Measurements from ENCODE around the gene ZPBP.

DNA sequence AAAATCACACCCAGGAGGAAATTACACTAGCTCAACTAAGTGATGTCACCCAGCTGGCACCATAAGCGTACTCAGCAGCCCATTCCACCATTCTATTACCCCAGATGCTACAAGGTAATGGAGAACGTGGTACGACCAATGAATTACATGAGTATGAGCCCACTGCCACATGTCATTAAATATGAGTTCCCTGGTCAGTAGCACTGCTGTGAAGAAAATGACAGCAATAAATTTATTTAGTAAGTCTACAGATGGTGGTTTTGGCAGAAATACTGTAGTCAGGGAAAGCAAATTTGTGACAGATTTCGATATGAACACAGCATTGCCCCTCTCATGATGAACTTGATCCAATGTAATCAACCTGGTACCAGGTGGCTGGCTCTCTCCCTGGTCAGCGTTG is 165.4 kb downstream of the ZPBP start:
- TF ChIP-seq, protein P1, sequence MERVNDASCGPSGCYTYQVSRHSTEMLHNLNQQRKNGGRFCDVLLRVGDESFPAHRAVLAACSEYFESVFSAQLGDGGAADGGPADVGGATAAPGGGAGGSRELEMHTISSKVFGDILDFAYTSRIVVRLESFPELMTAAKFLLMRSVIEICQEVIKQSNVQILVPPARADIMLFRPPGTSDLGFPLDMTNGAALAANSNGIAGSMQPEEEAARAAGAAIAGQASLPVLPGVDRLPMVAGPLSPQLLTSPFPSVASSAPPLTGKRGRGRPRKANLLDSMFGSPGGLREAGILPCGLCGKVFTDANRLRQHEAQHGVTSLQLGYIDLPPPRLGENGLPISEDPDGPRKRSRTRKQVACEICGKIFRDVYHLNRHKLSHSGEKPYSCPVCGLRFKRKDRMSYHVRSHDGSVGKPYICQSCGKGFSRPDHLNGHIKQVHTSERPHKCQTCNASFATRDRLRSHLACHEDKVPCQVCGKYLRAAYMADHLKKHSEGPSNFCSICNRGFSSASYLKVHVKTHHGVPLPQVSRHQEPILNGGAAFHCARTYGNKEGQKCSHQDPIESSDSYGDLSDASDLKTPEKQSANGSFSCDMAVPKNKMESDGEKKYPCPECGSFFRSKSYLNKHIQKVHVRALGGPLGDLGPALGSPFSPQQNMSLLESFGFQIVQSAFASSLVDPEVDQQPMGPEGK (CRISPR knock-in tag; IDR thresholded peaks at IDR 0.05; ENCODE audit: borderline replicate concordance) = no peak
- no peak for TF ChIP-seq RARB (CRISPR knock-in tag; IDR thresholded peaks at IDR 0.05)
